Right lobe of liver (tissue), 4 donors: ENCODE measurements around the gene ADARB2.

Source experiments
- CTCF ChIP-seq, 4 donors: fragments of 200-600 bp in 3 of 4; fragments of 450-650 bp in 1 of 4; IDR thresholded peaks; one replicate each; pipeline versions ENCODE4 v1.5.1 to v1.8.0; 2016 to 2022; ENCODE audit warnings: antibody characterized with exemption in 4 of 4, mild to moderate bottlenecking in 2 of 4
- POLR2A ChIP-seq: fragments of 450-650 bp; IDR thresholded peaks from one replicate; pipeline ENCODE4 v1.6.1; 2017; ENCODE audit warnings: antibody characterized with exemption, mild to moderate bottlenecking
- donor health status: DM: no; HTN: no; CAD: no.
- donor health status: DM: no; HTN: no; CAD: no.
- donor health status: DM: no; HTN: yes; CAD: no.

DNA sequence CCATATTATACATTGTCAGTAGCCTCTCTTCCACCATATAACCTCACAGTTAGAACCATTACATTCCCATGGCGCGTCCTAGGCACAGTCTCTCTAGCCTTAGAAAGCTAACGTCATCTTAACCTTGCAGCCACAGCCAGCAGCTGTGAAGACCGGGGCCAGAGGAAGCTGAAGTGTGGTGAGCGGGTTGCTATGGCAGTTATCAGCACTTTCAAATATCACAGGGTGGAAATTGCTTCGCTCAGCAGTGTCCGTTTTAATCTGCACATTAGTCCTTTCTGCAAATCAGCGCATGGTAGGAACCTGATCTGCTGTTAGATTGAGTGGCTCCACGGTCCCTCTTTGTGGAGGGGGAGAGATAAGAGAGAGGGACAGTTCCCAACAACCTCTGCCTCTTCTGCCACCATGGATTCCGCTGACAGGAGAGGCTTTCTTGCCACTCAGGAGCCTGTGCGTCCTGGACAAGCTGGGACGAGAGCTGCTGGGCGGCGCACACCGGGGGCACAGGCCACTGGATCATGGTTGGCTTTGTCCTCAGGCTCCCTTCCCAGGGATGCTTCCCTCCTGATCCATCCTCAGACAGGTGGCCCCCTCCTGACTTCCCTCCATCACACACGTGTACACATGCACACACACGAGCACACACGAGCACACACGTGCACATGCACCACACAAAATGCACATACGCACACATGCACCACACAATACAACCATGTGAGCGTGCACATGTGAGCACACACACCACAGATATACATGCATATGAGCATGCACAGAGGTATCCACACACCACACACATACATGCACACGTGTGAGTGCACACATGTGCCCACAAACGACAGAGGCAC, 587.3 kb downstream of the ADARB2 start:
- TF ChIP-seq CTCF (IDR thresholded peaks at IDR 0.05) (no peak), POLR2A (no peak)
